HG03565 (cell line): ENCODE data around the gene ALAS2.
"Not testable (repeated sequence)": the region's sequence is repeated elsewhere in the genome, so short reads cannot be mapped to it uniquely, and the experiment has no call there.

ENCODE experiments used
- ATAC-seq: cut with Tn5 transposase; IDR thresholded peaks from one replicate; pipeline ENCODE4 v1.9.1; 2021; ENCODE audit warnings: mild to moderate bottlenecking, moderate library complexity; ENCODE audit not compliant: unreplicated experiment

The ALAS2 gene

GRCh38 chrX:55006827-55007621, 23.8 kb downstream of the ALAS2 start:
- ATAC-seq, result no peak

GRCh38 chrX:55005256-55005655, 25.5 kb downstream of the ALAS2 start:
- ATAC-seq, result no peak

- ATAC-seq, result no peak
Measured at GRCh38 chrX:55004231-55004630, 26.5 kb downstream of the ALAS2 start.

GRCh38 chrX:54999717-55000598, 30.8 kb downstream of the ALAS2 start, which contains the start of gene APEX2:
Gene APEX2 (plus strand): TSS chrX:55000363. CDS start chrX:55000423, 60 bp downstream.
- peak; percentile 93 for ATAC-seq

GRCh38 chrX:54995621-54996020, 35.2 kb downstream of the ALAS2 start:
- no peak for ATAC-seq

DNA sequence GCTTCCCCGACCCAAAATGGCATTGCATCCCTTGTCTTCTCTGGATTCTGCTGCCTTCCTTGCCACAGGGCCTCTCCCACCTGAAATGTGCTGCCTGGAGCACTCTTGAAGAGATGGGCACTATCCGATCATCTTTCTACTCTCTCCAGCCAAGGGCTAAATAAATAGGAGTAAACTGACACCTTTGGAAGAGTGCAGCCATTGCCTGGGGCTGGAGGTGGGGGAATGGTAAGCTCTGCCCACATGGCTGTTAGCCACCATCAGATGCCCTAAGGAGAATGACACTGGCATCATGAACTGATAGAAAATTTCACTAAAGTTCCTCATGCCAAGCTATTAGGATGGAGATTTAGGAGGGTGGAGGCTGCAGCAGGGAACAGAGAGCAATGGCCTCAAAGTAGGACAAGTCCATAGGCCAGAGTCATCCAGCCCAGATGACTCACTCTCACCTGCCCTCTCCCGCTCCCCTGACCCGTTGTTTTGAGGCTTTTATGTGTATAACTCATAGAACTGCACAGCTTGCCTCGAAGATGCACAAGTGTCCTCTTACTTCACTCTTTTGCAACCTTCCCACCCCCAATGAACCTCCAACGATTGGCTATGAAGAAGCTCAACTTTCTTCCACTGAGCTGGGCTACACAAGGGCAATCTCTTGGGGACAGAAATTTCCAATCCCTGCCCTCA, 36.0 kb downstream of the ALAS2 start:
- no peak for ATAC-seq

GRCh38 chrX:54994099-54994498, 36.7 kb downstream of the ALAS2 start, which contains the start of gene PFKFB1:
Gene PFKFB1 (minus strand): TSS chrX:54994188. CDS start chrX:54994007, 181 bp downstream.
- ATAC-seq, result no peak

DNA sequence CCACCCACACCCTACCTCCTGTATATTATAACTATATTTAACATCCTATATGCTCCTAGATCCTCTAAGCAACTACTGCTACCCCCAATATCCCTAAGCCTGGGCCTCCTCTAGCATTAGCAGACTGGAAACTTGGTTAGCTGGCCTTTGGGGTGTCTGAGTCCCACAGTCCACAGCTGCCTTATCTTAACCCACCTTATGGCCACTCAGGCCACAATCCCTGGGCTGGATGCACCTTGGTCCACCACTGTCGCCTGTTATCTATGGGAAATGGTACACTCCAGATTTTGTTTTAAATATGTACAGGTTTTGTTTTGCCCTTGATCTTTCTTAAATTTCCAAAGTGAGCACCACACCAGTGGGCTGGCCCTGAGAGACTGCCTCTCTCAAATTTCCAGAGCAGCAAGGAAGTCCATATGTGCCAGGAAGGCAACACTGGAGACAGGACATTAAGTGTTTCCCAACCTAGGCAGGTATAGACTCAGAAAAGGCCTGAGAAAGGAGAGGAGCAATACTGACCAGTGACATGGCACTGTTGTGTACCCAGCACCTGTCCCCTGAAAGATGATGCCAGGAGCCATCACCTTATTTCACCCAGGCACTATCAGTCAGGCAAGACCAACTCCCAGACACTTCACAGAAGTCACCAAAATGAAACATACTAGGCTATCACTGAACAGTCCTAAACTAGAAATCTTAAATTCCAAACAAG, 37.7 kb downstream of the ALAS2 start:
- ATAC-seq, result no peak

GRCh38 chrX:54991706-54992105, 39.1 kb downstream of the ALAS2 start:
- ATAC-seq, result no peak

DNA sequence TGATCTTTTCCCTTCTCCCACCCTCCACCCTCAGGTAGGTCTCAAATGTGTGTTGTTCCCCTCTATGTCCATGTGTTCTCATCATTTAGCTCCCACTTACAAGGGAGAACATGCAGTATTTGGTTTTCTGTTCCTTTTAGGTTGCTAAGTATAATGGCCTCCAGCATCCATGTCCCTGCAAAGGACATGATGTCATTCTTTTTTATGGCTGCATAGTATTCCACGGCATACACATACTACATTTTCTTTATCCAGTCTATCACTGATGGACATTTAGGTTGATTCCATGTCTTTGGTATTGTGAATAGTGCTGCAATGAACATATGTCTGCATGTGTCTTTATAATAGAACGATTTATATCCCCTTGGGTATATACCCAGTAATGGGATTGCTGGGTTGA, 47.5 kb downstream of the ALAS2 start:
- not testable (repeated sequence) for ATAC-seq

GRCh38 chrX:54980334-54980733, 50.4 kb downstream of the ALAS2 start:
- no peak for ATAC-seq

DNA sequence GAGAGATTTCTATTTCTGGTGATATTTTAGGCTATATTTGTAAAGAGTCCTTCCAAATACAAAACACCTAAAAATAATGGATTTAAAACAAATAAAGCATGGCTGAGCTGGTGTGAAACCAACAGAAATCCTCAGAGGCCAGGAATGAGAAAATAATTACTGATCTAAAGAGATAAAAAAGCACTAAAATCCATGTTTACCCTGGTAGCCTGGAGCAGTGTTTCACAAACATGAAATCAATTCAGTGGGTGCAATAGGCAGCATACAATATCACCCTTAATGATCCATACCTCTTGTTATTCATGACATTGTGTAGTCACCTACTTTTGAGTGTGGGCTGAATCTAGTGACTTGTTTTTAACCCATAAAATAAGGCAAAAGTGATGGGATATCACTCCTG, 51.3 kb downstream of the ALAS2 start:
- ATAC-seq, result no peak

DNA sequence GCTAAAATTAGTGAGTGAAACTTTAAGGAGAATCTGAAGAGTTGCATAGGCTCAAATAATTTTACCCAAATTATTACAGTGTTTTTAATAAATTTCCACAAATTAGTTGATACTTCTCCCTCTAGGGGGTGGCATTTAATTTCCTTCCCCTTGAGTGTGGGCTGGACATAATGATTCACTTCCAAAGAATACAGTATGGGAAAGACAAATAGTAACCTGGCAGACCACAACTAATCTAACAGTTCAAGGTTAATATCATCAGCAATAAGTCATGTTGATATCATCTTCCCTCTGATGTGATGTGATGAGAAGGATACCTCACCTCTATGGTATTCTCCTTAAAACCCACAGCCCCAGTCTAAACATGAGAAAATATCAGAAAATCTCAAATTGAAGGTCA, 52.3 kb downstream of the ALAS2 start:
- ATAC-seq, result no peak

DNA sequence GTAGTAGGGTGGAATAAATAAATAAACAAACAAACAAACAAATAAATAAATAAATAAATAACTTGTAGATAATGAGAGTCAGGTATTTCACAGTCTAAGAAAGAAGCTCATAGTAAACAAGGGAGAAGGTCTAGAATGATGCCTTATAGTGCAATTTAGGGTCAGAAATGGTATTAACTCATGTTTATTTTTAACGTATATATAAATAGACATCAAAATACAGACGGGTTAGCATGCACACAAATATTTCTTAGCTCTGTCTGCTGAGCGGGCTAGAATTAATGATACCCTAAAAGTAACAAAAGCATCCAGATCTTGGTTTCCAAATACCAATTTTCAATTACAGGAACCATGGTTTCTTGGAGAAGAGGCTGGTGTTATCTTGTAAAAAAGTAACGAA, 53.4 kb downstream of the ALAS2 start:
- no peak for ATAC-seq

- no peak for ATAC-seq
Measured at GRCh38 chrX:54964766-54965497, 65.8 kb downstream of the ALAS2 start.

DNA sequence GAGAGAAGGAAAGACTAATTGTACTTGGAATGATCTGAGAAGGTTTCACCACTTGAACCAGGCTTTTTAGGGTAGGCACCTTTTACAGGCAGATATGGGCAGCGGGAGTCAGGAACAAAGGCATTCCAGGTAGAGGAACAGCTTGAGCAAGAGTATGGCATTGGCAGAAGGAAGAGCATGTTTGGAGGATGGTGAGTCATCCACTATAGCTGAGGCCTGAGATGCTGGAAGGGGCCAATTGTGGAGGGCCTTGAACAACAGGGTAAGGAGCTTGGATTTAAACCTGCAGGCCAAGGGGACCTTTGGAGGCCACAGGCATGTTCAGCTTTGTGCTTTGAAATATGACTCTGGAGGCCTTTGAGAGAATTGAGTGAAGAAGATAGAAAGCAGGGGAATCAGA, 69.0 kb downstream of the ALAS2 start:
- ATAC-seq, result no peak
